ENCODE measurements around the gene FRMPD2. TPM values are rescaled to one million over a fixed set of nuclear protein-coding genes. Genes with fewer than 3 reads are reported as not detected.

The FRMPD2 gene
- total RNA-seq, 1 experiment from 2014 or later = 0.30 TPM

DNA sequence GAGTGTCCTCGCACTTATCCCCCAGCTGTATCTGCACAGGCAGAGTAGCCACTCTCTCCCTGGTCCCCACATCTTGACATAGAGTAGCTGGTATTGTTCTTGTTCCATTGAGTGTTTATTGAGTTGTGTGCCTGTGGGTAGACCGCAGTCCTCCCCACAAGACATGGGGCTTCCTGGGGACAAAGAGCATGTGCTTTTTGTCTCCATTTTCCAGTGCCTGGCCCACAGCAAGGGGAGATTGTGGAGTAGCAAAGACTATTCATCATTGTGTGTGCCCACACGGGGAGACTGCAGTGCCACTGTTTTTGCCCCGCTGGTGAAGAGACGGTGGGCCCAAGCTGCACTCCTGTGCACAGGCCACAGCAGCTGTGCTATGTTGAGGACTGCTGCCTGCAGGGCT, 63.5 kb downstream of the FRMPD2 start:
- Histone ChIP-seq H3K9me3 (ENCODE audit: control insufficient read depth in 1 of 2, insufficient read depth in 1 of 2, low read depth in 1 of 2, low read length in 2 of 2) (no peaks in the 10 kb centered on the region), H3K4me1 (ENCODE audit: control insufficient read depth in 1 of 2, insufficient read depth in 2 of 2, low read length in 2 of 2) (no peaks in the 10 kb centered on the region), H4K20me1 (ENCODE audit: insufficient read depth) (no peaks in the 10 kb centered on the region), H3K27ac (ENCODE audit: low read depth, low read length) (no peak overlapping the region), H3K9me2 (ENCODE audit: insufficient read depth) (no peaks in the 10 kb centered on the region), H3K36me3 (ENCODE audit: control insufficient read depth in 1 of 2, insufficient read depth in 2 of 2, low read length in 2 of 2) (no peaks in the 10 kb centered on the region), H3K27me3 (ENCODE audit: insufficient read depth, low read length) (no peaks in the 10 kb centered on the region), H3K79me2 (ENCODE audit: insufficient read depth, low read length) (no peaks in the 10 kb centered on the region), H3K4me3 (replicated peaks in 1 of 2; ENCODE audit: low read depth in 1 of 2, low read length in 2 of 2) (no peak overlapping the region), H2AFZ (ENCODE audit: low read depth, low read length, poor library complexity, severe bottlenecking) (no peak overlapping the region), H3K4me2 (ENCODE audit: low read length) (no peak overlapping the region), H3K9ac (ENCODE audit: low read length) (no peak overlapping the region)
- no peak for DNase-seq (ENCODE audit: low read depth, low spot score)
- ChIA-PET CTCF (no interaction called here), RAD21 (ENCODE audit: low non-redundant PET in 1 of 2, low total read pairs in 2 of 2, uncharacterized antibody in 2 of 2, unreplicated experiment in 2 of 2) (no interaction called here), POLR2A (no interaction called here)
- intact Hi-C loops (cut with micrococcal nuclease) = no loop called here
- TF ChIP-seq SP1 (IDR thresholded peaks at IDR 0.05; ENCODE audit: low read depth) (no peak), RAD21 (IDR thresholded peaks at IDR 0.05; ENCODE audit: low read depth) (no peak), POLR2AphosphoS5 (IDR thresholded peaks at IDR 0.05; ENCODE audit: low read depth, low read length) (no peak), SIN3A (IDR thresholded peaks at IDR 0.05; ENCODE audit: low read depth) (no peak), ZNF274 (IDR thresholded peaks at IDR 0.05; ENCODE audit: low read depth, low read length) (no peak), EZH2 (IDR thresholded peaks at IDR 0.05) (no peak), ZFX (IDR thresholded peaks at IDR 0.05) (no peak), EGR1 (IDR thresholded peaks at IDR 0.05; ENCODE audit: low read depth) (no peak), EZH2phosphoT487 (IDR thresholded peaks at IDR 0.05; ENCODE audit: borderline replicate concordance) (no peak), FOSL1 (IDR thresholded peaks at IDR 0.05; ENCODE audit: low read depth) (no peak)
- TF ChIP-seq, protein P1, sequence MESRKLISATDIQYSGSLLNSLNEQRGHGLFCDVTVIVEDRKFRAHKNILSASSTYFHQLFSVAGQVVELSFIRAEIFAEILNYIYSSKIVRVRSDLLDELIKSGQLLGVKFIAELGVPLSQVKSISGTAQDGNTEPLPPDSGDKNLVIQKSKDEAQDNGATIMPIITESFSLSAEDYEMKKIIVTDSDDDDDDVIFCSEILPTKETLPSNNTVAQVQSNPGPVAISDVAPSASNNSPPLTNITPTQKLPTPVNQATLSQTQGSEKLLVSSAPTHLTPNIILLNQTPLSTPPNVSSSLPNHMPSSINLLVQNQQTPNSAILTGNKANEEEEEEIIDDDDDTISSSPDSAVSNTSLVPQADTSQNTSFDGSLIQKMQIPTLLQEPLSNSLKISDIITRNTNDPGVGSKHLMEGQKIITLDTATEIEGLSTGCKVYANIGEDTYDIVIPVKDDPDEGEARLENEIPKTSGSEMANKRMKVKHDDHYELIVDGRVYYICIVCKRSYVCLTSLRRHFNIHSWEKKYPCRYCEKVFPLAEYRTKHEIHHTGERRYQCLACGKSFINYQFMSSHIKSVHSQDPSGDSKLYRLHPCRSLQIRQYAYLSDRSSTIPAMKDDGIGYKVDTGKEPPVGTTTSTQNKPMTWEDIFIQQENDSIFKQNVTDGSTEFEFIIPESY (IDR thresholded peaks at IDR 0.05; ENCODE audit: extremely low read depth, insufficient replicate concordance, low read length) = no peak
- TF ChIP-seq, protein P2, sequence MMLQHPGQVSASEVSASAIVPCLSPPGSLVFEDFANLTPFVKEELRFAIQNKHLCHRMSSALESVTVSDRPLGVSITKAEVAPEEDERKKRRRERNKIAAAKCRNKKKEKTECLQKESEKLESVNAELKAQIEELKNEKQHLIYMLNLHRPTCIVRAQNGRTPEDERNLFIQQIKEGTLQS (IDR thresholded peaks at IDR 0.05) = no peak
- BruUV-seq (replicated peaks) = no TSS peak
- ATAC-seq = no peak
